ENCODE results near the gene ARHGEF12. TPM values are rescaled to one million over a fixed set of nuclear protein-coding genes. Genes with fewer than 3 reads are reported as not detected.

Gene ARHGEF12
- total RNA-seq, 8 experiments from 2014 or later = 37.5 to 108 (median 48.2) TPM

- no peak for ATAC-seq (replicated peaks in 6 of 8)
These were observed 16.2 kb downstream of the ARHGEF12 start for GRCh38 chr11:120352405-120352804.

GRCh38 chr11:120354068-120354467, 17.9 kb downstream of the ARHGEF12 start:
- in situ Hi-C loops (cut with MboI; ENCODE audit: low pct_unique_long_range_greater_than_20kb in 2 of 9, low sequenced_read_pairs in 9 of 9, unreplicated experiment in 9 of 9) = no loop called here
- Histone ChIP-seq H3K4me1 (replicated peaks in 1 of 2) (no peaks in the 10 kb centered on the region), H3K4me3 (no peak overlapping the region), H3K27ac (no peak overlapping the region)
- 50% methylated on average over 1 of the region's 1 CpG; no CpG with 5 or more reads in 9 of the 10 experiments for WGBS, 10 experiments
- peak in 1 of 8 experiments; percentile 14 for ATAC-seq (replicated peaks in 6 of 8)

More at GRCh38 chr11:120352405-120352804, 16.2 kb downstream of the ARHGEF12 start:
- 69 to 100% (median 93%) methylated on average over 2 to 6 of the region's 6 CpGs for WGBS, 10 experiments
- Histone ChIP-seq H3K27ac (no peak overlapping the region), H3K4me1 (replicated peaks in 1 of 2) (peaks cover 0 to 3% of the 10 kb centered on the region in 2 donors), H3K4me3 (no peak overlapping the region)
- in situ Hi-C loops (cut with MboI; ENCODE audit: low pct_unique_long_range_greater_than_20kb in 2 of 9, low sequenced_read_pairs in 9 of 9, unreplicated experiment in 9 of 9) = no loop called here

DNA sequence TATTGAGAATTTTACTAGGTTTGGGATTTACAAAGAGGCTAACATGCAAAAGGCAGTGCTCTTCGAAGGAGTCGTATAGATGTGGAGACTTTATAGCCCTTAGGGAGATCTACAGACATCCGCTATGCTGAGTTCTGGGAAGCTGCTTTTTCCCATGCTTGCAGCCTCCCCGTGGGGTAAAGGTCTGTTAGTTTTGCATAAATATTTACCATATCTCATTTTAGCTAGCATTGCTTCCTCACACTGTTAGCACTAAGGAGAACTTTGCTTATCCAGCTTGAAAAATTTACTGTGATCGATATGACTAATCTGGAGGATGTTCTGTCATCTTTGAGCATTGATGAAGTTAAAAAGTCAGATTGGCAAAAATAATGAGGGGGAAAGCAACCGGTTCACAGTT, 18.6 kb downstream of the ARHGEF12 start:
- Histone ChIP-seq H3K4me1 (replicated peaks in 1 of 2) (no peaks in the 10 kb centered on the region), H3K4me3 (no peak overlapping the region), H3K27ac (no peak overlapping the region)
- peak in 1 of 8 experiments; percentile 75 for ATAC-seq (replicated peaks in 6 of 8)
- in situ Hi-C loops (cut with MboI; ENCODE audit: low pct_unique_long_range_greater_than_20kb in 2 of 9, low sequenced_read_pairs in 9 of 9, unreplicated experiment in 9 of 9) = no loop called here
- 64 to 93% (median 76%) methylated on average over 3 to 6 of the region's 6 CpGs; no CpG with 5 or more reads in 1 of the 10 experiments for WGBS, 10 experiments

DNA sequence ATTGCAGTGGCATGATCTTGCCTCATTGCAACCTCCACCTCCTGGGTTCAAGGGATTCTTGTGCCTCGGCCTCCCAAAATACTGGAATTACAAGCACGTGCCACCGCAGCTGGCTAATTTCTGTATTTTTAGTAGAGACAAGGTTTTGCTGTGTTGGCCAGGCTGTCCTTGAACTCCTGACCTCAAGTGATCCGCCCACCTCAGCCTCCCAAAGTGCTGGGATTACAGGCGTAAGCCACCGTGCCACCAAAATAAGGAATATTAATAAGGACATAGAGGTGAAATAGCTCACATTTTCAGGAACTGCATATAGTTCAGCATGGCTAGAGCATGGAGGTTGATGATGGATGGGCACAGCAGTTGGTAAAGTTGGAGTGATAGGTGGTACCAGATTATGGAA, 21.4 kb downstream of the ARHGEF12 start:
- 94 to 100% (median 100%) methylated on average over 1 to 6 of the region's 6 CpGs; no CpG with 5 or more reads in 3 of the 10 experiments for WGBS, 10 experiments
- Histone ChIP-seq H3K4me3 (no peak overlapping the region), H3K27ac (no peak overlapping the region), H3K4me1 (replicated peaks in 1 of 2) (no peaks in the 10 kb centered on the region)
- in situ Hi-C loops (cut with MboI; ENCODE audit: low pct_unique_long_range_greater_than_20kb in 2 of 9, low sequenced_read_pairs in 9 of 9, unreplicated experiment in 9 of 9) = no loop called here
- no peak for ATAC-seq (replicated peaks in 6 of 8)

GRCh38 chr11:120358729-120359128, 22.5 kb downstream of the ARHGEF12 start:
- 57 to 100% (median 92%) methylated on average over 1 to 3 of the region's 3 CpGs; no CpG with 5 or more reads in 2 of the 10 experiments for WGBS, 10 experiments
- in situ Hi-C loops (cut with MboI; ENCODE audit: low pct_unique_long_range_greater_than_20kb in 2 of 9, low sequenced_read_pairs in 9 of 9, unreplicated experiment in 9 of 9) = no loop called here
- no peak overlapping the region for H3K4me3 ChIP-seq
- no peak overlapping the region for H3K27ac ChIP-seq
- ATAC-seq (replicated peaks in 6 of 8) = no peak
- H3K4me1 ChIP-seq (replicated peaks in 1 of 2) = no peaks in the 10 kb centered on the region

GRCh38 chr11:120363436-120363835, 27.2 kb downstream of the ARHGEF12 start:
- in situ Hi-C loops (cut with MboI; ENCODE audit: low pct_unique_long_range_greater_than_20kb in 2 of 9, low sequenced_read_pairs in 9 of 9, unreplicated experiment in 9 of 9) = no loop called here
- Histone ChIP-seq H3K27ac (no peak overlapping the region), H3K4me1 (replicated peaks in 1 of 2) (no peaks in the 10 kb centered on the region), H3K4me3 (no peak overlapping the region)
- ATAC-seq (replicated peaks in 6 of 8) = no peak

DNA sequence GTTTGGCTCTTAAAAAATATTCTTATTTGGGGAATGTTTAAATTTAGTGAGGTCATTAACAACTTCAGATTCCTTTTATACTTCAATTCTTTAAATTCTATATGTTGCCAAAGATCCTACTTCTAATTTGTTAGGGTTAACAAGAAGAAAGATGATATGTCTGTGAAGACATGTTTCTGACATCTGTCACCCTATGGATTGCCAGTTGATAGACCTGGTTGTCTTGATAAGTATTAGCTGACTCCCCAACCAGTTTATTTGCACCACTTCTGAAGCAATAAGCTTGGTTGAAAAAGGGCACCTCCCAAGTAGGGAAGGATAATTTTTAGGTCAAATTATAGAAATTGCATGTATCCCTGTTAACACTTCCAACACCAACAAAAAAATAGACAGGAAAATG, 29.3 kb downstream of the ARHGEF12 start:
- ATAC-seq (replicated peaks in 6 of 8) = no peak
- H3K4me1 ChIP-seq (replicated peaks in 1 of 2) = no peaks in the 10 kb centered on the region
- in situ Hi-C loops (cut with MboI; ENCODE audit: low pct_unique_long_range_greater_than_20kb in 2 of 9, low sequenced_read_pairs in 9 of 9, unreplicated experiment in 9 of 9) = no loop called here
- no peak overlapping the region for H3K27ac ChIP-seq
- no peak overlapping the region for H3K4me3 ChIP-seq

DNA sequence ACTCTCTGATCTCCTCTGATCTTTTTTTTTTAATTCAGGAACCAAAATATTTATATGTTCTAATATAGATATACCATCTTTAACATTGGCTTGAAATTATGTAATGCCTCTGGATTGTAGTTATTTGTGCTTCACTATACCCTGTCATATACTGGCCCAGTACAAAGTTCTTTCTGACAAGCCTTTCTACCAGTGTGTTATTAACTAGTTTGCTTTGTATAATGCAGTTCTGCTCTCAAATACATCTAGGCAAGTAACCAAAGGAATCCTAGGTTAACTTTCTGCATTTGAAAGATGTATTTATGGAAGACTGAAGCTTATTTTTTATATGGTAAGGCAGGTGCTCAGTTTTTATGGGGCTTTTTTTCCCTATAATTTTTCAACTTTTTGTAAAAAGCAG, 36.1 kb downstream of the ARHGEF12 start:
- Histone ChIP-seq H3K4me3 (no peak overlapping the region), H3K27ac (no peak overlapping the region), H3K4me1 (replicated peaks in 1 of 2) (no peaks in the 10 kb centered on the region)
- in situ Hi-C loops (cut with MboI; ENCODE audit: low pct_unique_long_range_greater_than_20kb in 2 of 9, low sequenced_read_pairs in 9 of 9, unreplicated experiment in 9 of 9) = no loop called here
- ATAC-seq (replicated peaks in 6 of 8) = no peak

DNA sequence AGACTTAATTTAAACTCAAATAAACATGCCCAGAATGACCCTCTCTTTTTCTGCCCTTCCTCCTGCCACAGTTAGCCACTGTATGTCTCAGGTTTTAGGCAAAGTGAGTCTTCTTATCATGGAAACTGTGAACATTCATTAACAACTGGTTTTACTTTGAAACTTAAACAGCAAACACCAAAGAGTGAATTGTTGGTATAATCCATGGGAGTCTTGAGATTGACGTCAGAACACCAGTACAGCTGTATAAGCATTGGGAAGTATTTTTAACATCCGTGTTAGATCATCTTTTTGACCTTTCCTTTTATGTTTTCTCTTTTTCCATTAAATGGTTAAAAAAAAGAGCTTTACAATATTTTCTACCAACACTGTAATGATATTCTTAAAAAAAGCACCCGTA, 38.9 kb downstream of the ARHGEF12 start:
- no peak for ATAC-seq (replicated peaks in 6 of 8)
- 86 to 100% (median 95%) methylated on average over 2 to 3 of the region's 3 CpGs for WGBS, 10 experiments
- no peak overlapping the region for H3K27ac ChIP-seq
- H3K4me3 ChIP-seq = no peak overlapping the region
- in situ Hi-C loops (cut with MboI; ENCODE audit: low pct_unique_long_range_greater_than_20kb in 2 of 9, low sequenced_read_pairs in 9 of 9, unreplicated experiment in 9 of 9) = no loop called here
- H3K4me1 ChIP-seq (replicated peaks in 1 of 2) = no peaks in the 10 kb centered on the region

DNA sequence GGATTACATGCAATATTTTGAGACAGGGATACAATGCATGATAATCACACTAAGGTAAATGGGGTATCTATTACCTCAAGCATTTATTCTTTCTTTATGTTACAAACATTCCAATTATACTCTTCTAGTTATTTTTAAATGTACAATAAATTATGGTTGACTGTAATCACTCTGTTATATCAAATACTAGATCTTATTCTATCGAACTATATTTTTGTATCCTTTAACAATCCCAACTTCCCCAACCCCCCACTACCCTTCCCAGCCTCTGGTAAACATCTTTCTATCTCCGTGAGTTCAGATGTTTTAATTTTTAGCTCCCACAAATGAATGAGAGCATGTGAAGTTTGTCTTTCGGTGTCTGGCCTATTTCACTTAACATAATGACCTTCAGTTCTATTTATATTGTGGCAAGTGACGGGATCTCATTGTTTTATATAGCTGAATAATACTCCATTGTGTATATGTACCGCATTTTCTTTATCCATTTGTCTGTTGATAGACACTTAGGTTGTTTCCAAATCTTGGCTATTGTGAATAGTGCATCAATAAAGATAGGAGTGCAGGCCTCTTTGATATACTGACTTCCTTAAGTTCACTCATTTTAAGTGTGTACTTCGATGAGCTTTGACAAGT, 40.5 kb downstream of the ARHGEF12 start:
- no peak overlapping the region for H3K27ac ChIP-seq
- 88 to 98% (median 94%) methylated on average over 2 to 6 of the region's 6 CpGs for WGBS, 10 experiments
- H3K4me3 ChIP-seq = no peak overlapping the region
- no peak for ATAC-seq (replicated peaks in 6 of 8)
- in situ Hi-C loops (cut with MboI; ENCODE audit: low pct_unique_long_range_greater_than_20kb in 2 of 9, low sequenced_read_pairs in 9 of 9, unreplicated experiment in 9 of 9) = no loop called here
- no peaks in the 10 kb centered on the region for H3K4me1 ChIP-seq (replicated peaks in 1 of 2)

DNA sequence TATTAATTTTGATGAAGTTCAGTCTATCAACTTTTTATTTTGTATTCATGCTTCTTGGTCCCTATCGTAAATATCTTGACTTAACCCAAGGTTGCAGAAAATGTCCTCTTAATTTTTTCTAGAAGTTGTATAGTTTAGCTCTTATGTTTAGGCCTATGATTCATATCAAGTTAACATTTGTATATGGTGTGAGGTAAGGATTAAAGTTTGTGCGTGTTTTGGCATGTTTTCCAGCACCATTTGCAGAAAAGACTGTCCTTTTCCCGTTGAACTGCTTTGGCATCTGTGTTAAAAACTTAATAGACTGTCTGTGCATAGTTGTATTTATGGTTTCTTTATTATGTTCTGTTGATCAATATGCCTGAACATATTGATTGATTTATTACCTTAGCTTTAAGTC, 42.3 kb downstream of the ARHGEF12 start:
- in situ Hi-C loops (cut with MboI; ENCODE audit: low pct_unique_long_range_greater_than_20kb in 2 of 9, low sequenced_read_pairs in 9 of 9, unreplicated experiment in 9 of 9) = no loop called here
- WGBS, 10 experiments = 66 to 100% (median 90%) methylated on average over 2 to 3 of the region's 3 CpGs

GRCh38 chr11:120381401-120381800, 45.2 kb downstream of the ARHGEF12 start:
- Histone ChIP-seq H3K27ac (no peak overlapping the region), H3K4me3 (no peak overlapping the region), H3K4me1 (replicated peaks in 1 of 2) (peaks cover 7 to 13% of the 10 kb centered on the region in 2 donors)
- in situ Hi-C loops (cut with MboI; ENCODE audit: low pct_unique_long_range_greater_than_20kb in 2 of 9, low sequenced_read_pairs in 9 of 9, unreplicated experiment in 9 of 9) = no loop called here
- ATAC-seq (replicated peaks in 6 of 8) = no peak
- WGBS, 10 experiments = 87 to 100% (median 98%) methylated on average over 1 to 7 of the region's 7 CpGs

More for the DNA sequence above, 42.3 kb downstream of the ARHGEF12 start:
- no peak overlapping the region for H3K4me3 ChIP-seq
- H3K27ac ChIP-seq = no peak overlapping the region
- no peaks in the 10 kb centered on the region for H3K4me1 ChIP-seq (replicated peaks in 1 of 2)
- no peak for ATAC-seq (replicated peaks in 6 of 8)

DNA sequence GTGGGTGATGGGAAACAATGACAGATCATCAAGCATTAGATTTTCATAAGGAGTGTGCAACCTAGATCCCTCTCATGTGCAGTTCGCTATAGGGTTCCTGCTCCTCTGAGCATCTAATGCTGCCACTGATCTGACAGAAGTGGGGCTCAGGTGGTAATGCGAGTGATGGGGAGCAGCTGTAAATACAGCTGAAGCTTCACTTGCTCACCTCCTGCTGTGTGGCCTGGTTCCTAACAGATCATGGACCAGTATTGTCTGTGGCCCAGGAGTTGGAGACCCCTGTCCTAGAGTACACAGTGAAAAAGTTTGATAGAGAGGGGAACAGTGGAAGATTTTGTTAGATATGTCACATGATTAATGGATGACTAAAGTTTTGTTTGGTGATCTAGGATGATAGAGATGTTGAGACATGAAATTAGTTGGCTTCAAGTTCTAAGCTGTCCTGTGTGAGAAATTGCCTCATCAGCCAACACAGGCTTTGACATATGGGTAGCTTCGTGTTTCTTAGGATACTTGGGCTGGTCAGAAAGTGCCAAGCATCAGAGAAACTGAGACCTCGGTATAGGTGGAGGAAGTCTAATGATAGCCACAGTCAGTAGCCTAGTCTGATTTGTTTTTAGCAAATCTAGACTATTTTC, 47.4 kb downstream of the ARHGEF12 start:
- H3K4me1 ChIP-seq (replicated peaks in 1 of 2) = peaks cover 7 to 22% of the 10 kb centered on the region in 2 donors
- no peak overlapping the region for H3K4me3 ChIP-seq
- ATAC-seq (replicated peaks in 6 of 8) = no peak
- in situ Hi-C loops (cut with MboI; ENCODE audit: low pct_unique_long_range_greater_than_20kb in 2 of 9, low sequenced_read_pairs in 9 of 9, unreplicated experiment in 9 of 9) = no loop called here
- H3K27ac ChIP-seq = no peak overlapping the region
- WGBS, 10 experiments = 100% methylated on average over 1 to 3 of the region's 4 CpGs; no CpG with 5 or more reads in 3 of the 10 experiments

DNA sequence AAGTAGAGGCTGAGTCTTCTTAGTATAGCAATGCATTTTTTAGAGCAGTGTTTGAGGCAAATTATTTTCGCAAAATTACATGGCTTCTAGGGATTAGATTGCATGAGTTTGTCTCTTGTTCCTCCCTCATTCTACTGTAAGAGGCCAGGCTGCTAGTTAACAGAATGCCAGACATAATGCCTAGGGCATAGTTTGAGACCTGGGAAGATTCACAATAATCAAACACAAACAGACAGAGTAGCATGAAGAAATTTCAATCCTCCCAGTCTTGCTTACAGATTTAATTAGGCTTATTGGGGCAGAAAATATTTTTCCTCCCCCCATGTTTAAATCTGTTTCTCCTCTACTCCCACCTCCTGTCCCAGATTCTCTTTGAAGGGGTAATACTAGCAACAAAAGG, 48.3 kb downstream of the ARHGEF12 start:
- Histone ChIP-seq H3K27ac (peak overlapping the region in 1 of 2 donors; percentile 78), H3K4me3 (peak overlapping the region in 1 of 5 donors; percentile 36), H3K4me1 (replicated peaks in 1 of 2) (peaks cover 7 to 22% of the 10 kb centered on the region in 2 donors)
- in situ Hi-C loops (cut with MboI; ENCODE audit: low pct_unique_long_range_greater_than_20kb in 2 of 9, low sequenced_read_pairs in 9 of 9, unreplicated experiment in 9 of 9) = no loop called here
- ATAC-seq (replicated peaks in 6 of 8) = peak in 3 of 8 experiments; percentile 21 to 74 (median 53)
- 25 to 100% (median 86%) methylated on average over 1 of the region's 1 CpG; no CpG with 5 or more reads in 3 of the 10 experiments for WGBS, 10 experiments
